PFSK-1 (cell line): ENCODE measurements around the gene KDM7A.

ENCODE experiments used
- FOXP2 ChIP-seq: optimal IDR thresholded peaks from 2 replicates; pipeline ENCODE3; 2011; ENCODE audit warnings: borderline replicate concordance, control low read depth, inconsistent platforms; ENCODE audit not compliant: insufficient read depth; ENCODE audit errors: extremely low read length, extremely low read depth
- POLR2AphosphoS5 ChIP-seq: IDR thresholded peaks from 2 replicates; pipeline ENCODE4 v1.6.1; 2012; ENCODE audit warnings: low read depth, mild to moderate bottlenecking, control low read depth, low read length, moderate library complexity
- SIN3A ChIP-seq: IDR thresholded peaks from 2 replicates; pipeline ENCODE4 v1.6.1; 2012; ENCODE audit warnings: mild to moderate bottlenecking, low read length, moderate library complexity, borderline replicate concordance; ENCODE audit not compliant: insufficient read depth
- TAF1 ChIP-seq: IDR thresholded peaks from 2 replicates; pipeline ENCODE4 v1.6.1; 2012; ENCODE audit warnings: low read length, control low read depth, borderline replicate concordance; ENCODE audit not compliant: insufficient read depth
- TF ChIP-seq, protein P1 (sequence below), 2 experiments: IDR thresholded peaks; 2 replicates each; pipeline versions ENCODE4 v1.6.1 to v1.8.0; 2011 to 2012; ENCODE audit warnings: low read depth in 2 of 2, low read length in 2 of 2, control low read depth in 1 of 2, inconsistent platforms in 1 of 2, mild to moderate bottlenecking in 1 of 2, moderate library complexity in 1 of 2; ENCODE audit not compliant: insufficient read depth in 1 of 2

DNA sequence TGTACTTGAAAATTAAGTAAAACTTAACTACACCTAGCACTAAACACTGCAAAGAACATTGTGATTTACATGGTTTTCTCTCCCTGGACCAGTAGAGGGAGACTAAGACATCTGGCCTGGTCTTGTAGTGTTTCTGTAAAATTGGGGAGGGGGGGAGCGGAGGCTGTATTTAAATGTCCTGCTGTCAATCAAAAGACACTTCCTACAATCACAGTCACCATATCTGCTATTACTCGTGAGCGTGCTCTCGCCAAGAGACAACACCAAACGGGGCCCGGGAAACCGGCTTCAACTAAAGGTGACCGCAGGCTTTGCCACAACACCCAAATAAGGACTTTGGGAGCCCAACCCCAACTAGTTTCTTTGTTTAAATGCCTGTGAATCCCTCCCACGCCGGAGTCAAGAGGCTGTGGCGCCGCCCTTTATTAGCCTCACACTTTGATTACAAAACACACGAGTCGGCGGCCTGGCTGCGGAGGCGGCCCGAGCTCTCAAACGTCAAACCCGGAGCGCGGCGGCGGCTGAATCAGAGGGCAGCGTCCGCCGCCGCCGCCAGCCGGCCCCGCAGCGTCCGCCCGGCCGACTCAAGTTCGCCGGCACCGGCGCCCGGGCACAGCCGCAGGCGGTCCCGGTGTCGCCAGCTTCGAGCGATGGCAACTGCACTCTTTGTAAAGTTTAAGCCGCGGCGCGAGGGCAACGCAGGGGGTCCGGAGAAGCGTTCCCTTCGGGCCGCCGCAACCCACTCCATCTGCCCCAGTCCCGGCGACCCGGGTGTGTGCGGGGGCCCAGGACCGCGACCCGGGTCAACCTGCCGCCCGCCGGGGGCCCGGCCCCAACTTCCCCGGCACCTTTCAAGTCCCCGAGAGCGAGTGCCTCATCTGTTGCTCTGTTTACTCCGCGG lies 1.3 kb downstream of the KDM7A start:
- TF ChIP-seq POLR2AphosphoS5 (no peak), TAF1 (no peak), FOXP2 (no peak), SIN3A (peak; percentile 95; the same call in 1 of the 2 replicates)
- TF ChIP-seq, protein P1, sequence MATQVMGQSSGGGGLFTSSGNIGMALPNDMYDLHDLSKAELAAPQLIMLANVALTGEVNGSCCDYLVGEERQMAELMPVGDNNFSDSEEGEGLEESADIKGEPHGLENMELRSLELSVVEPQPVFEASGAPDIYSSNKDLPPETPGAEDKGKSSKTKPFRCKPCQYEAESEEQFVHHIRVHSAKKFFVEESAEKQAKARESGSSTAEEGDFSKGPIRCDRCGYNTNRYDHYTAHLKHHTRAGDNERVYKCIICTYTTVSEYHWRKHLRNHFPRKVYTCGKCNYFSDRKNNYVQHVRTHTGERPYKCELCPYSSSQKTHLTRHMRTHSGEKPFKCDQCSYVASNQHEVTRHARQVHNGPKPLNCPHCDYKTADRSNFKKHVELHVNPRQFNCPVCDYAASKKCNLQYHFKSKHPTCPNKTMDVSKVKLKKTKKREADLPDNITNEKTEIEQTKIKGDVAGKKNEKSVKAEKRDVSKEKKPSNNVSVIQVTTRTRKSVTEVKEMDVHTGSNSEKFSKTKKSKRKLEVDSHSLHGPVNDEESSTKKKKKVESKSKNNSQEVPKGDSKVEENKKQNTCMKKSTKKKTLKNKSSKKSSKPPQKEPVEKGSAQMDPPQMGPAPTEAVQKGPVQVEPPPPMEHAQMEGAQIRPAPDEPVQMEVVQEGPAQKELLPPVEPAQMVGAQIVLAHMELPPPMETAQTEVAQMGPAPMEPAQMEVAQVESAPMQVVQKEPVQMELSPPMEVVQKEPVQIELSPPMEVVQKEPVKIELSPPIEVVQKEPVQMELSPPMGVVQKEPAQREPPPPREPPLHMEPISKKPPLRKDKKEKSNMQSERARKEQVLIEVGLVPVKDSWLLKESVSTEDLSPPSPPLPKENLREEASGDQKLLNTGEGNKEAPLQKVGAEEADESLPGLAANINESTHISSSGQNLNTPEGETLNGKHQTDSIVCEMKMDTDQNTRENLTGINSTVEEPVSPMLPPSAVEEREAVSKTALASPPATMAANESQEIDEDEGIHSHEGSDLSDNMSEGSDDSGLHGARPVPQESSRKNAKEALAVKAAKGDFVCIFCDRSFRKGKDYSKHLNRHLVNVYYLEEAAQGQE (IDR thresholded peaks at IDR 0.05; ENCODE audit: insufficient read depth in 1 of 2, low read depth in 2 of 2, low read length in 2 of 2): no peak
